HG03575 (cell line): ENCODE measurements around the gene DAAM2.

Experiments
- ATAC-seq: cut with Tn5 transposase; IDR thresholded peaks from one replicate; pipeline ENCODE4 v1.9.1; 2021; ENCODE audit not compliant: unreplicated experiment, insufficient number of reproducible peaks, low FRiP score; ENCODE audit errors: extremely low read depth

Gene DAAM2

GRCh38 chr6:39865011-39865888 is 73.1 kb downstream of the DAAM2 start:
- no peak for ATAC-seq

GRCh38 chr6:39867592-39867991 is 75.4 kb downstream of the DAAM2 start:
- no peak for ATAC-seq

GRCh38 chr6:39870950-39871349 is 78.8 kb downstream of the DAAM2 start:
- no peak for ATAC-seq

- no peak for ATAC-seq
These were observed 81.3 kb downstream of the DAAM2 start for GRCh38 chr6:39873439-39873838.

GRCh38 chr6:39876111-39876510 is 83.9 kb downstream of the DAAM2 start:
- ATAC-seq: no peak

GRCh38 chr6:39876826-39877225 is 84.7 kb downstream of the DAAM2 start:
- ATAC-seq: no peak

- no peak for ATAC-seq
These were observed 87.4 kb downstream of the DAAM2 start for GRCh38 chr6:39879535-39879934.

- no peak for ATAC-seq
These were observed 88.4 kb downstream of the DAAM2 start for GRCh38 chr6:39880594-39880993.

- ATAC-seq: no peak
These were observed 89.8 kb downstream of the DAAM2 start for GRCh38 chr6:39881851-39882530.

- ATAC-seq: no peak
These were observed 90.3 kb downstream of the DAAM2 start for GRCh38 chr6:39882531-39882899.

- ATAC-seq: no peak
These were observed 92.5 kb downstream of the DAAM2 start for GRCh38 chr6:39884696-39885095.

GRCh38 chr6:39885691-39886090 is 93.5 kb downstream of the DAAM2 start:
- no peak for ATAC-seq

GRCh38 chr6:39886871-39887270 is 94.7 kb downstream of the DAAM2 start:
- no peak for ATAC-seq

GRCh38 chr6:39887692-39888450 is 95.7 kb downstream of the DAAM2 start:
- no peak for ATAC-seq

GRCh38 chr6:39889229-39889628 is 97.1 kb downstream of the DAAM2 start:
- no peak for ATAC-seq

- ATAC-seq: no peak
These were observed 99.2 kb downstream of the DAAM2 start for GRCh38 chr6:39891353-39891752.

GRCh38 chr6:39891976-39892375 is 99.8 kb downstream of the DAAM2 start:
- no peak for ATAC-seq

GRCh38 chr6:39892490-39893129 is 100.4 kb downstream of the DAAM2 start:
- no peak for ATAC-seq

GRCh38 chr6:39893286-39893685 is 101.1 kb downstream of the DAAM2 start:
- ATAC-seq: no peak
